ENCODE measurements around the gene CDNF.
"Not testable (repeated sequence)": the region's sequence is repeated elsewhere in the genome, so short reads cannot be mapped to it uniquely, and the experiment has no call there.

The CDNF gene

GRCh38 chr10:14837757-14838581 is at the start of gene CDNF, which contains the start of the genes HSPA14 and MSANTD7:
CDNF (minus strand) TSS chr10:14838037; CDS start chr10:14837946, 91 bp downstream.
HSPA14 (plus strand) TSS chr10:14838306; CDS start chr10:14838403, 97 bp downstream.
MSANTD7 (plus strand) TSS chr10:14838306; CDS start chr10:14842285, 3,979 bp downstream.
- peak; percentile 99 for DNase-seq (ENCODE audit: low read depth, low spot score)

GRCh38 chr10:14884082-14884481 is 46.2 kb upstream of the CDNF start:
- DNase-seq (ENCODE audit: low read depth, low spot score): no peak

- peak; percentile 14 for DNase-seq (ENCODE audit: low read depth, low spot score)
These were observed 42.4 kb upstream of the CDNF start for GRCh38 chr10:14880229-14880628.

GRCh38 chr10:14879928-14880193 is 42.0 kb upstream of the CDNF start:
- no peak for DNase-seq (ENCODE audit: low read depth, low spot score)

- no peak for DNase-seq (ENCODE audit: low read depth, low spot score)
These were observed 41.5 kb upstream of the CDNF start for GRCh38 chr10:14879124-14879927.

GRCh38 chr10:14878266-14879123 is 40.7 kb upstream of the CDNF start, which contains the start of gene SUV39H2:
SUV39H2 (plus strand) TSS chr10:14878866; CDS start chr10:14878889, 23 bp downstream.
- peak; percentile 96 for DNase-seq (ENCODE audit: low read depth, low spot score)

GRCh38 chr10:14876764-14877163 is 38.9 kb upstream of the CDNF start:
- DNase-seq (ENCODE audit: low read depth, low spot score): no peak

- no peak for DNase-seq (ENCODE audit: low read depth, low spot score)
These were observed 38.1 kb upstream of the CDNF start for GRCh38 chr10:14875941-14876340.

- no peak for DNase-seq (ENCODE audit: low read depth, low spot score)
These were observed 35.4 kb upstream of the CDNF start for GRCh38 chr10:14873090-14873760.

GRCh38 chr10:14864871-14865270 is 27.0 kb upstream of the CDNF start:
- not testable (repeated sequence) for DNase-seq (ENCODE audit: low read depth, low spot score)

- not testable (repeated sequence) for DNase-seq (ENCODE audit: low read depth, low spot score)
These were observed 26.6 kb upstream of the CDNF start for GRCh38 chr10:14864466-14864865.

GRCh38 chr10:14860791-14861190 is 23.0 kb upstream of the CDNF start:
- DNase-seq (ENCODE audit: low read depth, low spot score): no peak

GRCh38 chr10:14859775-14860174 is 21.9 kb upstream of the CDNF start:
- DNase-seq (ENCODE audit: low read depth, low spot score): no peak

- no peak for DNase-seq (ENCODE audit: low read depth, low spot score)
These were observed 21.2 kb upstream of the CDNF start for GRCh38 chr10:14859043-14859442.

GRCh38 chr10:14858338-14858960 is 20.6 kb upstream of the CDNF start:
- no peak for DNase-seq (ENCODE audit: low read depth, low spot score)

GRCh38 chr10:14855453-14855852 is 17.6 kb upstream of the CDNF start:
- DNase-seq (ENCODE audit: low read depth, low spot score): no peak

- DNase-seq (ENCODE audit: low read depth, low spot score): no peak
These were observed 14.4 kb upstream of the CDNF start for GRCh38 chr10:14852236-14852635.

- no peak for DNase-seq (ENCODE audit: low read depth, low spot score)
These were observed 7.1 kb upstream of the CDNF start for GRCh38 chr10:14844948-14845347.

- no peak for DNase-seq (ENCODE audit: low read depth, low spot score)
These were observed 5.6 kb upstream of the CDNF start for GRCh38 chr10:14843327-14843988.

GRCh38 chr10:14840178-14840577 is 2.3 kb upstream of the CDNF start:
- DNase-seq (ENCODE audit: low read depth, low spot score): no peak

Data from ELF-1 (cell line).